GM12878 (cell line): ENCODE data around the gene COL1A1. TPM values are rescaled to one million over a fixed set of nuclear protein-coding genes. Genes with fewer than 3 reads are reported as not detected.

Experiments used
- ATAC-seq: fragments of 200-7000 bp; cut with Tn5 transposase; 3 replicates; pipeline ENCODE4 v1.9.1; 2020; ENCODE audit warnings: mild to moderate bottlenecking, moderate library complexity
- BruUV-seq: library from RNA; stranded (reverse); fragments of 400-500 nt; replicated peaks from 2 replicates; lab custom pipeline; 2021; lab: Mats Ljungman, UMichigan
- CTCF ChIA-PET: fragments of 300-600 bp; sonication (Branson Sonifier 250); formaldehyde crosslinking; extraction: SDS; loops from one replicate; lab custom pipeline; 2021; ENCODE audit warnings: inconsistent platforms; lab: Yijun Ruan, JAX
- POLR2A ChIA-PET: fragments of 350-600 bp; formaldehyde crosslinking; extraction: SDS; loops from one replicate; lab custom pipeline; 2021; ENCODE audit warnings: inconsistent platforms; lab: Charles Lee
- RAD21 ChIA-PET: fragments of 300-600 bp; sonication (Branson Sonifier 250); formaldehyde crosslinking; loops from one replicate; lab custom pipeline; 2023; ENCODE audit warnings: antibody characterized with exemption; ENCODE audit not compliant: unreplicated experiment; lab: Charles Lee
- SMC1A ChIA-PET: fragments of 300-600 bp; sonication (Branson Sonifier 250); formaldehyde crosslinking; loops from one replicate; lab custom pipeline; 2023; ENCODE audit not compliant: unreplicated experiment, uncharacterized antibody; lab: Charles Lee
- DNase-seq: peaks from one replicate; pipeline ENCODE4 v3.0.0-alpha.2; 2011; ENCODE audit warnings: low read depth, low spot score
- FAIRE-seq: peaks from 3 replicates; lab custom pipeline; 2011; peaks lifted over from hg19 to GRCh38; lab: Jason Lieb, UNC
- H2AFZ ChIP-seq: 2 replicates; pipeline ENCODE4 v1.6.0; 2011; ENCODE audit warnings: low read depth, low read length, control low read depth; ENCODE audit not compliant: control insufficient read depth
- H3K27ac ChIP-seq: 2 replicates; pipeline ENCODE4 v1.5.1; 2011; ENCODE audit warnings: control low read depth; ENCODE audit not compliant: control insufficient read depth, insufficient read depth
- H3K27me3 ChIP-seq, 2 experiments: replicated peaks in 1 of 2; 2 replicates each; pipeline versions ENCODE4 v1.6.0 to v1.6.1; 2011; ENCODE audit warnings: low read length in 1 of 2; ENCODE audit not compliant: control insufficient read depth in 2 of 2, insufficient read depth in 2 of 2
- H3K36me3 ChIP-seq, 2 experiments: 2 replicates each; pipeline ENCODE4 v1.5.1; 2011; ENCODE audit warnings: low read length in 1 of 2; ENCODE audit not compliant: control insufficient read depth in 2 of 2, insufficient read depth in 2 of 2
- H3K4me1 ChIP-seq: 2 replicates; pipeline ENCODE4 v1.6.1; 2011; ENCODE audit warnings: mild to moderate bottlenecking, low read length, moderate library complexity, mixed read lengths; ENCODE audit not compliant: control insufficient read depth, insufficient read depth
- H3K4me2 ChIP-seq: 2 replicates; pipeline ENCODE4 v1.6.0; 2011; ENCODE audit warnings: control low read depth; ENCODE audit not compliant: control insufficient read depth, insufficient read depth
- H3K4me3 ChIP-seq: fragments of 200-600 bp; sonication (generic); 2 replicates; pipeline ENCODE4 v1.5.1; 2016
- H3K79me2 ChIP-seq: 2 replicates; pipeline ENCODE4 v1.6.0; 2011; ENCODE audit warnings: low read length; ENCODE audit not compliant: control insufficient read depth, insufficient read depth
- H3K9ac ChIP-seq: 2 replicates; pipeline ENCODE4 v1.8.0; 2011; ENCODE audit warnings: low read length, control low read depth, mixed read lengths; ENCODE audit not compliant: control insufficient read depth, insufficient read depth
- H3K9me3 ChIP-seq: replicated peaks from 3 replicates; pipeline ENCODE4 v1.5.1; 2011; ENCODE audit warnings: mild to moderate bottlenecking, low read length; ENCODE audit not compliant: control insufficient read depth, insufficient read depth
- H4K20me1 ChIP-seq: 2 replicates; pipeline ENCODE4 v1.6.0; 2011; ENCODE audit not compliant: control insufficient read depth, insufficient read depth
- BACH1 ChIP-seq: fragments of 450-650 bp; IDR thresholded peaks from 2 replicates; pipeline ENCODE4 v1.6.1; 2017; ENCODE audit warnings: mild to moderate bottlenecking, borderline replicate concordance
- FOXM1 ChIP-seq: IDR thresholded peaks from 2 replicates; pipeline ENCODE4 v1.6.1; 2012; ENCODE audit warnings: low read depth, mild to moderate bottlenecking, inconsistent platforms, low read length, moderate library complexity
- IKZF1 ChIP-seq: fragments of 450-650 bp; conservative IDR thresholded peaks from 2 replicates; pipeline ENCODE4 v1.6.1; 2017; ENCODE audit warnings: antibody characterized with exemption, mild to moderate bottlenecking
- KDM1A ChIP-seq: fragments of 200-600 bp; sonication (generic); IDR thresholded peaks from 2 replicates; pipeline ENCODE4 v1.6.1; 2016; ENCODE audit warnings: borderline replicate concordance
- NFIC ChIP-seq: IDR thresholded peaks from 2 replicates; pipeline ENCODE4 v1.6.1; 2012; ENCODE audit warnings: low read depth, mild to moderate bottlenecking, inconsistent platforms, low read length, moderate library complexity
- NFYA ChIP-seq: IDR thresholded peaks from 2 replicates; pipeline ENCODE4 v1.6.1; 2011; ENCODE audit warnings: low read depth, mild to moderate bottlenecking, low read length, improper control_type of control experiment, borderline replicate concordance
- YY1 ChIP-seq: IDR thresholded peaks from 2 replicates; pipeline ENCODE4 v1.6.1; 2011; ENCODE audit warnings: low read depth, mild to moderate bottlenecking, low read length
- ZNF207 ChIP-seq: fragments of 450-650 bp; IDR thresholded peaks from 2 replicates; pipeline ENCODE4 v1.6.1; 2014; ENCODE audit warnings: antibody characterized with exemption, mild to moderate bottlenecking, borderline replicate concordance
- ZNF687 ChIP-seq: fragments of 450-650 bp; IDR thresholded peaks from 2 replicates; pipeline ENCODE4 v1.6.1; 2017; ENCODE audit warnings: mild to moderate bottlenecking, moderate library complexity
- WGBS: methylation state at CpG from one replicate; pipeline ENCODE4 v1.1.6; 2016; ENCODE audit warnings: low lambda C conversion rate; ENCODE audit not compliant: insufficient replicate concordance, insufficient coverage; ENCODE audit errors: missing lambda C conversion rate; 5-methylcytosine and 5-hydroxymethylcytosine counted together
- in situ Hi-C: fragments of 300-500 bp; cut with MboI; formaldehyde crosslinking; loops from 9 replicates; pipeline ENCODE4 v1.14.3; 2018; ENCODE audit warnings: mixed read lengths
- intact Hi-C: fragments of 100-400 bp; cut with micrococcal nuclease; formaldehyde crosslinking; loops from one replicate; pipeline ENCODE4 v1.14.2; 2022; ENCODE audit not compliant: unreplicated experiment
- polyA plus RNA-seq, 11 experiments: library from polyadenylated mRNA; depleted of rRNA in 4 of 11; unstranded in 6 of 11; stranded (reverse) in 5 of 11; fragments of >200 nt; fragmentation: Nextera tagmentation in 4 of 11; fragmentation: Illumina TruSeq in 1 of 11; extraction: Ambion mirVana in 4 of 11; extraction: Trizol in 1 of 11; gene quantifications; 1 replicate in 1 of 11; 2 replicates in 10 of 11; pipeline versions ENCODE4 v1.2.1 to v1.2.3, GENCODE V29; 2011 to 2016; ENCODE audit warnings: inconsistent platforms in 2 of 11, missing spikeins in 2 of 11, low read depth in 1 of 11
- total RNA-seq, 4 experiments: library from RNA; depleted of rRNA in 3 of 4; stranded (reverse); fragments of >200 nt in 3 of 4; fragmentation: Illumina TruSeq in 1 of 4; extraction: Trizol in 1 of 4; gene quantifications; 2 replicates each; pipeline versions ENCODE4 v1.2.1 to v1.2.3, GENCODE V29; 2013 to 2021

COL1A1 gene
- total and polyA plus RNA-seq, 10 of the 15 experiments (the other 5 are each of a cell fraction or from before 2014, with no cell fraction given) = 0.18 to 7.7 (median 2.3) TPM

DNA sequence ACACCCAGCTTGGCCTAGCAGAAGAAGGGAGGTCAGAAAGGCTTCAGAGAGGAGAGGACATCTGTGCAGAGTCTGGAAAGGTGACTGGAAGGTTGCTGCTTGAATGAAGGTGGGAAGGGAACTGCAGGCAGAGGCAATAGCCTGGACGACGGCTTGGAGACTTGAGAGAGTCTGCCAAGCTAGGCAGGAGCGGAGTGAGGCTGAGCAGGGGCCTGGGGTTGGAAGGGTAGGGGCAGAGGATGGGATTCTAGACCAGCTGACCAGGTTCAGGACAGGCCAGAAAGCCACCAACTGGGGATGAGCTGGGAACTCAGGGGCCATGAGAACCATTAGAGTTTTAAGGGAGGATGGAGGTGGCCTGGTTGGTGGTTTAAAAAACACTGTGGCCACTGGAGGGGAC is 36.0 kb downstream of the COL1A1 start:
- no peak for DNase-seq
- in situ Hi-C loops (no loop called here), intact Hi-C loops (no loop called here)
- no peak overlapping the region for H3K4me3 ChIP-seq
- H3K4me2 ChIP-seq = no peak overlapping the region
- H3K9me3 ChIP-seq = no peaks in the 10 kb centered on the region
- no peak for FAIRE-seq
- CTCF ChIA-PET = interaction anchor here (0.7 to 17.0 kb wide), 10 partner anchors 13 to 168 kb away, joined by 3 to 514 read pairs (median 8); partner anchors contain the start of gene PDK2
- H3K27ac ChIP-seq = no peak overlapping the region
- no peak overlapping the region for H2AFZ ChIP-seq
- no peaks in the 10 kb centered on the region for H4K20me1 ChIP-seq
- ATAC-seq = no peak
- no TSS peak for BruUV-seq
- peaks cover 28% of the 10 kb centered on the region for H3K4me1 ChIP-seq
- H3K9ac ChIP-seq = no peak overlapping the region
- POLR2A ChIA-PET = interaction anchor here (0.8 to 2.8 kb wide), 5 partner anchors 13 to 71 kb away, joined by 3 to 18 read pairs (median 3); partner anchors contain the start of gene PDK2
- 83% methylated on average over 3 of the region's 3 CpGs for WGBS
- SMC1A ChIA-PET = interaction anchor here (0.8 to 2.9 kb wide), 5 partner anchors 13 to 166 kb away, joined by 3 to 22 read pairs (median 8); no protein-coding TSS in a partner anchor
- no peak for TF ChIP-seq ZNF207
- no peak for TF ChIP-seq NFIC
- TF ChIP-seq YY1 = no peak
- H3K36me3 ChIP-seq = no peaks in the 10 kb centered on the region
- RAD21 ChIA-PET = interaction anchor here (1.1 to 2.8 kb wide), 4 partner anchors 13 to 47 kb away, joined by 3 to 24 read pairs (median 8); partner anchors contain the start of gene PPP1R9B
- no peaks in the 10 kb centered on the region for H3K27me3 ChIP-seq
- no peaks in the 10 kb centered on the region for H3K79me2 ChIP-seq

DNA sequence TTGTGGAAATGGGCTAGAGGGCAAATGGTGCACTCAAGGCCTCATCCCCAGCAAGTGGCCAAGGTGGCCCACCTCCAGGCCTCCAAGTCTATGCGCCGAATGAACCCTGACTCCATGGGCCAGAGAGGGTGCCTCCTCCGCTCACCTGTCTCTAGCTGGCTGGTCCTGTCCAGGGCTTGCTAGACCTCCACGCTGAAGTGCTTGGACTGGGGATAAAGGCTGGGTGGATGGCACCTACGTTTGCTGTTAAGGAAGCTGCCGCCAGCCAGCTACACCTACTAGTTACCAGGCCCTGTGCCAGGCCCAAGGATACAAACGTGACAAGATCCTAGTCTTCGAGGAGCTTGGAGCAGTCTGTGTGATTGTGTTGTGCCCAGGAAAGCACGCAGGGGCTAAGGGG is 36.4 kb downstream of the COL1A1 start:
- H3K4me1 ChIP-seq = peaks cover 26% of the 10 kb centered on the region
- TF ChIP-seq NFYA (no peak), ZNF687 (no peak), BACH1 (no peak), KDM1A (no peak), FOXM1 (no peak), IKZF1 (no peak)
- TF ChIP-seq, all 136 proteins: peak for 0
- ChIA-PET RAD21 (interaction anchor here (0.6 to 2.8 kb wide), 4 partner anchors 13 to 48 kb away, joined by 3 to 24 read pairs (median 8); partner anchors contain the start of gene PPP1R9B), CTCF (interaction anchor here (1.0 to 17.0 kb wide), 6 partner anchors 14 to 71 kb away, joined by 3 to 514 read pairs (median 22); partner anchors contain the start of gene PDK2), SMC1A (interaction anchor here (0.8 to 2.9 kb wide), 6 partner anchors 13 to 166 kb away, joined by 3 to 22 read pairs (median 7); no protein-coding TSS in a partner anchor), POLR2A (interaction anchor here (0.6 to 2.8 kb wide), 4 partner anchors 11 to 135 kb away, joined by 3 to 18 read pairs (median 4); partner anchors contain the start of gene PDK2)
- intact Hi-C loops = no loop called here
- Histone ChIP-seq H3K9me3 (no peaks in the 10 kb centered on the region), H2AFZ (no peak overlapping the region), H3K27ac (no peak overlapping the region), H3K9ac (no peak overlapping the region), H3K4me2 (no peak overlapping the region), H3K27me3 (no peaks in the 10 kb centered on the region), H3K4me3 (no peak overlapping the region), H3K79me2 (no peaks in the 10 kb centered on the region), H3K36me3 (no peaks in the 10 kb centered on the region), H4K20me1 (no peaks in the 10 kb centered on the region)
- ATAC-seq (no peak), FAIRE-seq (no peak), DNase-seq (no peak)
- in situ Hi-C loops = no loop called here
- no TSS peak for BruUV-seq
- WGBS = 54% methylated on average over 9 of the region's 9 CpGs
